SK-N-MC (cell line): ENCODE measurements around the gene NLGN1.

Experiments used
- EZH2 ChIP-seq: fragments of 200-600 bp; sonication (generic); IDR thresholded peaks from one replicate; pipeline ENCODE4 v1.6.1; 2017; ENCODE audit warnings: antibody characterized with exemption
- FOXP2 ChIP-seq: optimal IDR thresholded peaks from 2 replicates; pipeline ENCODE3; 2011; ENCODE audit warnings: mild to moderate bottlenecking, moderate library complexity; ENCODE audit not compliant: insufficient read depth; ENCODE audit errors: extremely low read length, control extremely low read depth
- POLR2AphosphoS5 ChIP-seq: IDR thresholded peaks from 2 replicates; pipeline ENCODE4 v1.6.1; 2012; ENCODE audit warnings: mild to moderate bottlenecking, low read depth, low read length, borderline replicate concordance

DNA sequence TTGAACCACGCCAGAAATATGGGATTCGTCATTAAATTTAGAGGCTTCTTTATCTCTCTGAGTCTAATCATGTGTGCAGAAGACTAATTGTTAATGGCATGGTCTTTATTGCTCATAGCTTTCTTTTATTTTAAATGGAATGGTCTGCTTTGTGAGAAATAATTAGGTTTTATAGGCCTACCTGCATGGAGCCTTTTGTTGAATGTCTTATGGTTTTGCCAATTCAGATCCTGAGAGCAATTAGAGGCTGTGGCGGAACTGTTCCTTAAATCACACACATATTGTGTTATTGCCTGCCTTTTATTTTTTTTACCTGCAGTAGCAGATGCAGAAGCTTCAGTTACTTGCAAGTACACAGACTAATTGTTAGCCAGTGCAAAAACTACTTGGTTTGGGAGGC, 306.2 kb downstream of the NLGN1 start:
- TF ChIP-seq POLR2AphosphoS5: no peak
- no peak for TF ChIP-seq EZH2
- no peak for TF ChIP-seq FOXP2
